B cell (primary cell): ENCODE data around the gene CCDC146. TPM values are rescaled to one million over a fixed set of nuclear protein-coding genes. Genes with fewer than 3 reads are reported as not detected.

Source experiments
- ATAC-seq: fragments of 200-7000 bp; cut with Tn5 transposase; one replicate; pipeline ENCODE4 v1.10.0; 2021; ENCODE audit warnings: low read depth, mild to moderate bottlenecking, moderate number of reproducible peaks, moderate library complexity
- CTCF ChIA-PET: fragments of 350-600 bp; sonication (Branson Sonifier 250); formaldehyde crosslinking; loops from one replicate; lab custom pipeline; 2021; ENCODE audit warnings: antibody characterized with exemption, inconsistent platforms; lab: Charles Lee
- POLR2A ChIA-PET: fragments of 350-600 bp; sonication (Branson Sonifier 250); formaldehyde crosslinking; loops from one replicate; lab custom pipeline; 2021; ENCODE audit warnings: antibody characterized with exemption; lab: Charles Lee
- DNase-seq: peaks from one replicate; pipeline ENCODE4 v3.0.0; 2013
- H2AFZ ChIP-seq: 2 replicates; pipeline ENCODE4 v1.6.1; 2012; ENCODE audit warnings: mild to moderate bottlenecking, low read depth, low read length; ENCODE audit not compliant: insufficient read depth, poor library complexity, severe bottlenecking
- H3K27ac ChIP-seq, 2 donors: 1 replicate in 1 of 2; 2 replicates in 1 of 2; pipeline ENCODE4 v1.5.1; 2012 to 2013; ENCODE audit warnings: low read length in 2 of 2, mild to moderate bottlenecking in 2 of 2, moderate library complexity in 1 of 2
- H3K27me3 ChIP-seq, 4 experiments: fragments of 200-600 bp in 1 of 4; sonication (generic) in 1 of 4; replicated peaks in 1 of 4; 1 replicate in 2 of 4; 2 replicates in 2 of 4; pipeline versions ENCODE4 v1.6.1 to v1.7.0; 2013 to 2016; ENCODE audit warnings: low read length in 3 of 4, mild to moderate bottlenecking in 2 of 4, mixed read lengths in 1 of 4, moderate library complexity in 1 of 4; ENCODE audit not compliant: insufficient read depth in 4 of 4, control insufficient read depth in 3 of 4; ENCODE audit errors: control extremely low read depth in 1 of 4
- H3K36me3 ChIP-seq, 2 experiments: replicated peaks in 1 of 2; 1 replicate in 1 of 2; 2 replicates in 1 of 2; pipeline versions ENCODE4 v1.6.1 to v1.7.1; 2013; ENCODE audit warnings: low read length in 1 of 2; ENCODE audit not compliant: insufficient read depth in 2 of 2, control insufficient read depth in 1 of 2; ENCODE audit errors: control extremely low read depth in 1 of 2, extremely low read depth in 1 of 2
- H3K4me1 ChIP-seq, 2 donors: fragments of 200-600 bp in 1 of 2; sonication (generic) in 1 of 2; 1 replicate in 1 of 2; 2 replicates in 1 of 2; pipeline versions ENCODE4 v1.5.1 to v1.6.1; 2013 to 2017; ENCODE audit warnings: low read length in 2 of 2; ENCODE audit not compliant: control insufficient read depth in 2 of 2, insufficient read depth in 2 of 2
- H3K4me2 ChIP-seq: replicated peaks from 2 replicates; pipeline ENCODE3; 2012; ENCODE audit warnings: mild to moderate bottlenecking, low read depth, low read length; ENCODE audit not compliant: poor library complexity, severe bottlenecking
- H3K4me3 ChIP-seq, 5 experiments: fragments of 200-600 bp in 1 of 5; sonication (generic) in 1 of 5; 1 replicate in 3 of 5; 2 replicates in 2 of 5; pipeline versions ENCODE4 v1.5.1 to v1.7.0; 2011 to 2016; ENCODE audit warnings: low read length in 4 of 5, mild to moderate bottlenecking in 4 of 5, low read depth in 2 of 5, control low read depth in 1 of 5, moderate library complexity in 1 of 5; ENCODE audit not compliant: insufficient read depth in 1 of 5; ENCODE audit errors: control extremely low read depth in 1 of 5, extremely low read depth in 1 of 5
- H3K79me2 ChIP-seq: fragments of 200-600 bp; sonication (generic); one replicate; pipeline ENCODE4 v1.6.0; 2016; ENCODE audit warnings: low read length; ENCODE audit not compliant: control insufficient read depth, insufficient read depth
- H3K9ac ChIP-seq: fragments of 200-600 bp; sonication (generic); 2 replicates; pipeline ENCODE4 v1.6.1; 2017; ENCODE audit warnings: mild to moderate bottlenecking, low read length, moderate library complexity
- H3K9me3 ChIP-seq, 3 donors: one replicate each; pipeline versions ENCODE4 v1.6.1 to v1.7.1; 2013; ENCODE audit warnings: low read length in 2 of 3; ENCODE audit not compliant: control insufficient read depth in 2 of 3, insufficient read depth in 1 of 3; ENCODE audit errors: control extremely low read depth in 1 of 3
- H4K20me1 ChIP-seq: 2 replicates; pipeline ENCODE4 v1.6.0; 2012; ENCODE audit warnings: mild to moderate bottlenecking, low read length; ENCODE audit not compliant: insufficient read depth, control insufficient read depth, poor library complexity, severe bottlenecking
- H3K27ac Mint-ChIP-seq: one replicate; pipeline ENCODE4 v1.8.0; 2021; ENCODE audit warnings: mixed read lengths
- H3K27me3 Mint-ChIP-seq: one replicate; pipeline ENCODE4 v1.8.0; 2021; ENCODE audit warnings: mixed read lengths
- H3K4me1 Mint-ChIP-seq: one replicate; pipeline ENCODE4 v1.8.0; 2021; ENCODE audit warnings: mixed read lengths
- H3K4me3 Mint-ChIP-seq: one replicate; pipeline ENCODE4 v1.8.0; 2021; ENCODE audit warnings: mixed read lengths
- H3K9me3 Mint-ChIP-seq: one replicate; pipeline ENCODE4 v1.8.0; 2022; ENCODE audit warnings: mixed read lengths; ENCODE audit not compliant: insufficient read depth
- CTCF ChIP-seq: fragments of 200-600 bp; IDR thresholded peaks from one replicate; pipeline ENCODE4 v1.8.0; 2022; ENCODE audit warnings: antibody characterized with exemption, mild to moderate bottlenecking
- EZH2 ChIP-seq: IDR thresholded peaks from 2 replicates; pipeline ENCODE4 v1.6.1; 2012; ENCODE audit warnings: borderline replicate concordance, low read depth, mild to moderate bottlenecking, moderate library complexity, low read length; ENCODE audit not compliant: insufficient read depth, poor library complexity, severe bottlenecking
- WGBS: methylation state at CpG from one replicate; pipeline ENCODE4 v1.1.5; 2013; ENCODE audit warnings: missing lambda C conversion rate; ENCODE audit not compliant: insufficient coverage; 5-methylcytosine and 5-hydroxymethylcytosine counted together
- intact Hi-C: fragments of 100-400 bp; cut with micrococcal nuclease; formaldehyde crosslinking; loops from one replicate; pipeline ENCODE4 v1.10.0; 2022
- polyA plus RNA-seq: library from polyadenylated mRNA; depleted of rRNA; stranded (reverse); fragments of >200 nt; gene quantifications from 2 replicates; pipeline ENCODE4 v1.2.3, GENCODE V29; 2012
- total RNA-seq, 2 donors: library from RNA; stranded (reverse); fragments of 120-200 nt in 1 of 2; gene quantifications; 1 replicate in 1 of 2; 2 replicates in 1 of 2; pipeline versions ENCODE4 v1.2.3 to v1.2.4, GENCODE V29; 2013 to 2022

Gene CCDC146
- total and polyA plus RNA-seq, 2 donors (not counting 1 experiment from before 2014, with no cell fraction given) = 5.6 to 8.5 TPM

DNA sequence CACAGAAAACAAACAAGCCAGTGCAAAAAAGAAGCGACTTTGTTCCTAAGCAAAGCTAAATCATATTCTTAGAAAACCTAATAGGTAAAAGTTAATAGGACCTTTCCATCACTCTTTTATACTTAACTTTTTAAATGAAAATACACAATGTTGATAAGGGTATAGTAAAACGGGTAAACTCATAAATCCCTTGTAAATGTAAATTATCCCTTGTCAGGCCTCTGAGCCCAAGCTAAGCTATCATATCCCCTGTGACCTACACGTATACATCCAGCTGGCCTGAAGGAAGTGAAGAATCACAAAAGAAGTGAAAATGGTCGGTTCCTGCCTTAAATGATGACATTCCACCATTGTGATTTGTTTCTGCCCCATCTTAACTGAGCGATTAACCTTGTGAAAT, 217.3 kb downstream of the CCDC146 start:
- Mint-ChIP-seq H3K9me3 (no peaks in the 10 kb centered on the region), H3K27ac (peak overlapping the region; percentile 78), H3K27me3 (no peaks in the 10 kb centered on the region), H3K4me1 (peaks cover 51% of the 10 kb centered on the region), H3K4me3 (no peak overlapping the region)
- no peaks in the 10 kb centered on the region for H4K20me1 ChIP-seq
- intact Hi-C loops = loop anchor here (10.0 kb wide), 1 partner anchor 75 kb away; the partner anchor contains the start of gene GSAP
- CTCF ChIA-PET = interaction anchor here (1.1 kb wide), 1 partner anchor 88 kb away, joined by 3 read pairs; no protein-coding TSS in a partner anchor
- H3K27ac ChIP-seq = peak overlapping the region; percentile 81 to 83
- TF ChIP-seq EZH2 (no peak), CTCF (no peak)
- peaks cover 0 to 3% (median 0%) of the 10 kb centered on the region in 3 donors for H3K9me3 ChIP-seq
- H3K4me3 ChIP-seq = no peak overlapping the region
- 70% methylated on average over 2 of the region's 5 CpGs for WGBS
- ATAC-seq = no peak
- H3K4me1 ChIP-seq = peaks cover 35 to 39% of the 10 kb centered on the region in 2 donors
- no peak overlapping the region for H3K9ac ChIP-seq
- H3K79me2 ChIP-seq = no peaks in the 10 kb centered on the region
- H3K27me3 ChIP-seq = no peaks in the 10 kb centered on the region
- DNase-seq = no peak
- no peak overlapping the region for H3K4me2 ChIP-seq
- no peak overlapping the region for H2AFZ ChIP-seq
- POLR2A ChIA-PET = no interaction called here
- H3K36me3 ChIP-seq = peaks cover 0 to 1% of the 10 kb centered on the region in 2 experiments

Other genes with a start within 250 kb of the CCDC146 start
- gene SPDYE17, start 90.3 kb upstream of the CCDC146 start, total RNA-seq = not detected in 2 replicates
- gene SPDYE17, start 90.3 kb upstream of the CCDC146 start, polyA plus RNA-seq = not detected in 2 replicates
- 1.8 and 2.2 TPM in 2 replicates for gene SPDYE18, start 60.1 kb upstream of the CCDC146 start, total RNA-seq
- gene SPDYE18, start 60.1 kb upstream of the CCDC146 start, polyA plus RNA-seq = 1.2 and 2.0 TPM in 2 replicates
- gene FGL2, start 77.2 kb downstream of the CCDC146 start, total RNA-seq = 6.5 and 7.0 TPM in 2 replicates
- gene FGL2, start 77.2 kb downstream of the CCDC146 start, polyA plus RNA-seq = 0.95 and 2.1 TPM in 2 replicates